NCI-H82 treated with DMSO at 0.1 percent for 48 hours (cell line): ENCODE data around the gene SORCS2.

Experiments
- DNase-seq: peaks from one replicate; lab custom pipeline; 2025; ENCODE audit not compliant: unreplicated experiment; lab: John Stamatoyannopoulos, UW

SORCS2 gene

DNA sequence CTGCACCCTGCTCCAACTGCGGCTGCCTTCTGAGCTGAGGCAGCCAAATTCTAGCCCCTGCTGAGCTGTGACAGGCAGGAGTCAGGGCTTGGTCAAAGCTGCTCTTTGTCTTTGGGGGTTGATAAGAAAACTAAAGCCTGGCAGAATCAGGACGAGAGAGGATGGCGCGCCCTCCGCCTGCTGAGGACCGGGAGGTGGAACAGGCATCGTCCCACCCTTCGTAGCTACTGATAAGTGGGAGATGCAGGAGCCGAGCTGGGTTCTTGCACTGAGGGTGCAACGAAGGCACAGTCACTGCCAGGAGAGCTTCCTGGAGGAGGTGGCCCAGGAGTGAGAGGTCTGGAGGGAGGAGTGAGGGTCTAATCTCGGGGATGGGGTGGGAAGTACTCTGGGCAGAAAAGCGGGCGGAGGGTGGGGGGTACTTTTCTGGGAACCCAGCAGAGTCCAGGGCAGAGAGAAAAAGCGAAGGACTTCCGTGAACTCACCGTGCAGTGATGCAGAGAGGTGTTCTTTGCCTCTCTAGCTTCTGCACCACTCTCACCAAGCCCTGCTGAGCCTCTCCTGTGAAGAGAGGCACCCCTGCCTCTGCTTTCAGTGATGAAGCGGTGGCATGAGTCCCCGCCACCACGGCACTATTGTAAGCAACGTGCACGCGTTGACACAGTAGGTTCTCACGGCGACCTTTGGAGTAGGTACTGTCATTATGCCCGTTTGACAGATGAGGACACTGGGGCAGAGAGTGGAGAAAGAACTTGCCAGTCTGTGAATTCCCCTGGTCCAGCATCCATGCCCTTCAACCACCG lies 107.8 kb downstream of the SORCS2 start:
- no peak for DNase-seq

DNA sequence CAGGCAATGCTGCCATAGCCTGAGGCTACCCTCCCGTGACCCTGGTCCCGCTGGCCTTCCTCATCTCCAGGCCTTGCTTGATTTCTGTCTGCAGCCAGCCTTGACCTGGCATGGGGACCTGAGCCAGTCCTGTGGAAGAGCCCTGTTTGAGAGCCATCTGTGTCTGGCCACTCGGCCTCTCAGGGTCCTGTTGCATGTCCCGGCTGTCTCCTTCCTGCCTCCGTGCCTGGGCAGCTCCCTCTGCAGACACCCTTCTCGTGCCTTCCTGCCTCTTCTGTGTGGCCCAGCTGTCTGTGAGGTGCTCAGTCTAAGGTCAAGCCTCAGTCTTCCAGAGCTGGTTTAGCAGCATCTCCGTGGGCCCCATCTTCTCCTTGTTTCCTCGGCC lies 108.4 kb downstream of the SORCS2 start:
- no peak for DNase-seq

DNA sequence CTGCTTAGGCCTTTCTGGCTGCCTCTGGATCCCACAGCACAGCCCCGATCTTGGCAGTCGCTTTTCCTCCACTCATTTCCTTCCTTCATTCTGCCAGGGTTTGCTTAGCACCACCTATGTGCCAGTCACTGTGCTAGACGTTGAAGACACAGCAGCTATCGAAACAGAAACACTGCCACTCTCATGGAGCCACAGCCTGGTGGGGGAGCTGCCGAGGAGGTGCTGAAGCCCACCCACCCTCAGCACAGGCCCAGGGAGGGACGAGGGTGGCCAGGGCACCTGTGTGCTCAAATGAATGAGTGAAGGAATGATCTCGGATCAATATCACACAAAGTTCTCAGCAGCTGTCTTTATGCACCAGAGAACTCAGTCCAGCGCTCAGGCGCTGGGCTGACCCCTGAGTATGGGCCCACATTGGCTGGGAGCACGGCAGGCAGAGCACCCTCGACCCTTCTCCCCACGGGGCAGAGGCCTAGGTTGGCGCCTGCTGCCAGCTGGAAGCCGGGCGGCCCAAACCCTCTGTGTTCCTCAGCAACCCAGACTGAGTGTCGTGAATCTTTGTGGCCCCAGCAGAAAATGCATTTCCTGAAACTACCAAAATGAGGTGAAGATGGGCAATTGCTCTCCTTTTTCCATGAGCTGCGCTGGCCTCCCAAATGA lies 108.9 kb downstream of the SORCS2 start:
- DNase-seq = no peak

DNA sequence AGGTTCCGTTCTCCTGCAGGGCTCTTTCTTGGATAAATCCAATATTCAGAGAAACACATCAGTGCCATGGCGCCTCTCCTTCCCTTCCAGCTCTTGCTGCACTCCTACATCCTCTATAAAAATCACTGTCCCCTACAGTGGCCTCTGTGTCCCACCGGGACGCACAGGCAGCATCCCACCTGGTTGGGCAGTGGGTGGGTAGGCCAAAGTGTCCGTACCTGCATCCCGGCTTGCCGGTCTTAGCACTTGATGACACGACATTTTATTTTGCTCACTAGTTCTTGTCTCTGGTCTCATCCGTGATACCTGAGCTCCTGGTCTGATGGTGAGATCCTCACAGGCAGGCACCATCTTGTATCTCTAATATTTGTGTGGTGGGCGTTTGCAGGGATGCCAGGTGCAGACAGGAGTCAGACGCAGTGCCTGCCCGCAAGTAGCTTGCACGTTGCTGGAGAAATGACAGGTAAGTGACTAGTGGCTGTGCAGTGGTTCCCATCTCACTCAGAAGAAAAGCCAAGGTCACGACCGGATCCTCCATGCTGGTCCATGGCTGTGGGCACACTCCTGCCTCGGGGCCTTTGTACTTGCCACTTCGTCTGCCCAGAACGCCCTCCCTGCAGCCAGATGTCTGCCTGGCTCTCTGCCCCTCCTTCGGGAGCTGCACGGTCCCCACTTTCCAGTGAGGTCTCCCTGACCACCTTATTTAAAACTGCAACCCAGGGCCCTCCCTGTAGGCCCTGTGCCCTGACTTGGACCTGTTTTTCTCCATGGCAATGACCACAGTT lies 109.7 kb downstream of the SORCS2 start:
- DNase-seq = no peak

DNA sequence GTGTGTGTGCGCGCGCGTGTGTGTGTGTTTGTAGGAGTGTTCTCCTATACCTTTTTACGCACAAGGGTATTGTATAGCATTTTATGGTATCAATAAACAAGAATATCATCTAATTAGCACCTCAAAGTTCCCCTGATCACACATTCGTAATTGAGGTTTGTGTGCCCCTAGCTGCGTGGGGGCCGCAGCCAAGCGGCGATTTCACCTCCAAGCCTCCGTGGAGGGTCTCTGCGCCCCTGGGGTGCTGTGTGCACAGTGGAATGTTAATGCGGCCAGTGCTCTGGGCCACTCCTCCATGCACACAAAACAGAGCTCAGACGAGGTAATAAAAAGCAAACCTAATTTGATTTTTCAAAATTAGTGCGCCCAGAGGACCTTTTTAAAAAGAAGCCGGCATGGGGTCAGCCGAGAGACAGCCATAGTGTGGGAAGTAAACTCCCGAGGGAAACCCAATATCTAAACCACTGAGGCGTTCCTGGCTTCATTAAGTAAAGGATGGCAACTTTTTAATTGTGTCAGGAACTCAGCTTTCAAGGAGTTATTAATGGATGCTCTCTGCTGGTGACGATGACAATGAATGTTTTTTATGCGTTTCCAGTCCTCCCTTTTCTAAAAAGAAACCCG lies 110.6 kb downstream of the SORCS2 start:
- DNase-seq = no peak

DNA sequence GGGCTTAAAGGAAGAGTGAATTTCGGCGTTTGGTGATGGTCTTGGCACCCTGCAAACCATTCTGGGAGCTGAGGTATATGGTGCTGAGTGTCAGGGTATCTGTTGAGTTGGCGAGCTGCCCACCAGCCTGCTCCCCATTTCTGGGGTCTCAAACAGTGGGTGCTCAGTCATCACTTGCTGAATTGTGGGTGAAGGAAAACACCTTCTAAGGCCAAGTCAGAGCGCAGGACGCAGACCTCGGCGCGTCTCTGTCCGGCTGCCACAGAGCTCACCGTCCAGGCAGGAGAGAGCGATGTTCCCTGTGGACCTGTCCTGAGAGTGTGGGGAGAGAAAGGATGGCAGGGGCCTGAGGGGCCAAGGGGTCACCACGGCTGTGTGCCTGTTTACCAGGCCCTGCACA lies 111.2 kb downstream of the SORCS2 start:
- DNase-seq = no peak

DNA sequence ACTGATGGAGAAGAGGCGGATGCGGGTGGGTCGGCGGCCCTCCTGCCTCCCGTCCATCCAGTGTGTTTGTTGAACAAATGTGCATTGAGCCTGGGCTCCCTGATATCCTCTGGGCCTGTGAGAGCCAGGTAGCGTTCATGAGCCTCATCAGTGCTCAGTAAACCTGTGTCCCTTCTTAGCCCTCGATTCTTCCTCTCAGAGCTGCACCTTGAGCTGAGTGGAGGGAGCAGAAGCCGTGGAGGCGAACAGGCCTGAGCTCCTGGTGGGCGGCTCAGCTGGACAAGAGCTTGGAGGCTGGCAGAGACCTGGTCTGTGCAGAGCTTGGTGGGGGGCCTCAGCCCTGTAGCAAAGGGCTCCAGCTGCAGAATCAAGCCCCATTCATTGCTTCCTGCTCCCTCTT lies 112.1 kb downstream of the SORCS2 start:
- DNase-seq = no peak

DNA sequence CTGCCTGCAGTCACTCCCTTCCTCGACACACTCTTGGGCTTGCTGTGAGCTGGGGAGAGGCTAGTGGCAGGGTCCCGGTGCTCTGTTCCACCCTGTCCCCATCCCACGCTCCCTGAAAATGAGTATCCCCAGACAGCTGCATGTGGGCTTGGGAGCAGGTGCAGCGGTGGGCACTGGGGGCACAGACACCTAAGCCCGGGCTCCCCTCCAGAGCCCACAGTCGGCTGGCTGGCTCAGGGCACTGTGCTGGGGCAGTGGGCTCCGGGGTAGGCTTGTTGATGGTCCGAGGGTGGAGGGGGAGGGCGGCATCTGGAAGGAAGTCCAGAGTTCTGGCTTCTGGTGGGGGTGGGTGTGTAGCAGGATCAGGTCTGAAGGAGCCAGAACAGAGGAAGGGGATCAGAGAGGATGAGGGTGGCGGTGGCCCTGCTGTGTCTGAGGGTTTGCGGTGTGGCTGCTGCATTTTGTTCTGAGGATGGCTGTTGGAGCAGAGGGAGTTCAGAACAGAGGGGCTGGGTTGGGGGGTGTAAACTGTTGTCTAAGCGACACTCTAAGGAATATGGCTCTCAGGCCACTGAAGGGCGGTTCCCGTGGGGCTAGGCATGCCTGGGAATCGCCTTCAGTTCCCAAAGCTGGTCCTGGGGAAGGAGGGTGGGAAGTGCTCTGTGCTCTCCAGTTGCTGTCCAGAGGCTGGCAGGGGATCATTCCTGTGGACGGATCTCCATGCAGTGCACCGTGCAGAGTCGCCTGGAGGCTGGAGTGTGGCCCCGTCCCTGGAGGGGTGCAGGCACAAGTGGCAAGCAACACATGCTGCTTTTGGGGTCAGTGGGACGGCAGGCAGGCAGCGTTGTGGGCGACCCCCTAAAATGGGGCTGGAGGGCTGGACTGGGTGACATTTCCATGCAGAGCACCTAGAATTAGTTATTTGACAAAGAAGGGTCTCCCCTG lies 114.0 kb downstream of the SORCS2 start:
- no peak for DNase-seq

DNA sequence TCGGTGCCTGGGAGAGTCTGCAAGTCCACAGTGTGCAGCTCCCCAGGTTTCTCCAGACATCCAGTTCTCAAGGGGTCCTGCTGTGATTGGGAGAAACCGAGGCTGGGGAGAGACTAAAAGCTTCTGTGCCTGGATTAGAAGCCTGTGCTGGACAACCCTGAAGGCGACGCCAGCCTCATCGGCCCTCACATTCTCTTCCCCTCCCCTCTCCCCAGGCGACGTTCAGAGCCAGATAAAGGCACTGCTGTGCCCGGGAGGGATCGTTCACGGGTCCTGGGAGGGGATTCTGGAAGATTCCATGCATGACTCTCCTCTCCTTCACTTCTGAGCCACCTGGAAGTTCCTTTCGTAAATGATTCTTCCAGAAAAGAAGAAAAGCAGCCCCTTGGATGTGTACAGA lies 114.6 kb downstream of the SORCS2 start:
- DNase-seq = no peak

DNA sequence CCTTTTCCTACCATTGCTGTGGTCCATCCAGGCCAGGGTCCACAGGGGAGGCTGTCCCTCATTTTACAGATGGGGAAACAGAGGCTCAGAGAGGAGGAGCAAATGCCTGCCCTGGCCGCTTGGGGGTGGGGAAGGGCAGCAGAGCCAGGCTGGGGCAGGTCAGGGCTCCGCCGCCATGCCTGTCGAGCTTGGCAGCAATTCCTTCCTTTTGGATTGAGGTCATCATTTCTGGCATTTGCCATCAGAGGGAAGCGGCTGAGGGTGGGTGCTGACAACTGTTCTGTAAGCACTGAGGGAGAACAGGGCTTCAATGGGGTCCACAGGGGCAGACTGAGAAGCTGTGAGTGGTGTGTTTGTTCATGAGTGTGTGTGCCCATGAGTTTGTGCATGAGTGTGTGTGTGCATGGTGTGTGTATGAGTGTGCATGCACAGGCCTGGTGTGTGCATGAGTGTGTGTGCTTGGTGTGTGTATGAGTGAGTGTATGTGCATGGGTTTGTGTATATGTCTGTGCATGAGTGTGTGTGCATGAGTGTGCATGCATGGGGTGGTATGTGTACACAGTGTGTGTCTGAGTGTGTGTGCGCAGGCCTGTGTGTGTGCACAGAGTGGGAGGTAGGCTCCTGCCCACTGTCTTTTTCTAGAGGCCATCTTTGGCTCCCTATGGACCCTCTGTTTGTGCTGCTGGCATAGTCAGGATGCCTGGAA lies 115.2 kb downstream of the SORCS2 start:
- DNase-seq = no peak

DNA sequence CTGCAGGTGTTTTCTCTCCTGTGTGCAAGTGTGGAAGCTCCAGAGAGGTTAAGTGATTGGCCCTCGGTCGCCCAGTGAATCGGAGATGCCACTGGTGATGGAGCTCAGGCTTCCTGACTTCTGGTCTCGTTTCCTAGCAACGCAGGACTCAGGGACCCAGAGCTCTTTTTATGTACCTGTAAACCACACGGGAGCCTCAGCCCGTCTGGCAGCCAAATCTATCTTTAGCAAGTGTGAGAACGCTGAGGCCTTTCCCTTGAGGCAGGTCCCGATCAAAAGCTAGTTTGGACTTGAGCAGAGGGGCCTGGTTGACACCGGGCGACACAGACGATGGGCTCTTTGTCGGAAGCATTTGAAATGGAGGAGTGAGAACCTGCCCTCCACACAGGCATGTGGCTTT lies 116.8 kb downstream of the SORCS2 start:
- DNase-seq = no peak

DNA sequence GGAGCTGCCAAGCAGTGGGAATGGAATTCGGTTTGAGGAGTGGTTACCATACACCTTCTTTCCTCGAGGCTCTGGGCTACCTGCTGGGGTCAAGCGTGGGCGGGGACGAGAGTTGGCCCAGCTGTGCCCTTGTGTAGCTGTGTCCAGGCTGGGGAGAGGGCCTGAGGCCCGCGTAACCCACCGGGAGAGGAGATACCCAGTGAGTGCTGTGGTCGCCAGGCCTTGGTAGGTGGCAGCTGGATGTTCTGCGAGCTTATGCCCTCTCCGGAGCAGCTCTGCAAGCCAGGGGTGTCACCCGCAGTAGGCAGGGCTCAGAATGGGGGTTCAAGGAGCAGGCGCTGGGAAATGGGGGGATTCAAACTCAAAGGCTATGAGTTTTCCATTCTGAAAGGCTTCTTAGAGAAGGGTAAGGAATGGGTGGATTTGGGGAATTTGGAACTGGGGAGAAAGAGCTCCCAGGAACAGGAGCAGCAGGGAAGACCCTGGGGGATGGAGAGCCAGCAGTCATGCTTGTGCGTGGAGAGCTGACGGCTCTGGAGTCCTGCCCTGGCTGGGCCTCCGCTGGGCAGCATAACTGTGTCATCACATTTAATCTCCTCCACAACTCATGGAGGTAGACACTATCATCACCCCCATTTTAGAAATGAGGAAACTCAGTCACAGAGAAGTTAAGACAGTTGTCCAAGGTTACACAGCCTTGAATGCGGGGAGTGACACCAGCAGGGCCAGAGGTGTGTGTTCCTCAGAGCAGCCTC lies 117.5 kb downstream of the SORCS2 start:
- DNase-seq = no peak

DNA sequence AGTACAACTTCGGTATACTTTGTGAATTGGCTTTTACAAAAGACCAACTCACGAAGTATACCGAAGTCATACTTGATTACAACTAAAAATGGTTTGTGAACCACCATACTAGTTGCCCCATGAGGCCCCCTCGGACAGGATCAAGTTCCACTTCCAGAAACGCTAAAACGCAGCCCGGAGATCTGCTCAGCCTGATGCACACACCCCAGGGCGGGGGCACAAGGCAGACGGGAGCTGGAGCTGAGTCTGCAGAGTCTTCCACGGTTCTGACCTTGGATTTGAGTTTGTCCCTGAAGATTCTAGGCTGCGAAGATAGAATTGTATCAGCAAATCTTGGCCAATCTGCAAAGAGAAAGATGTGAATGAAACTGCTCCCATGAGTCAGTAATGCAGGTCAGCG lies 118.1 kb downstream of the SORCS2 start:
- DNase-seq = no peak

DNA sequence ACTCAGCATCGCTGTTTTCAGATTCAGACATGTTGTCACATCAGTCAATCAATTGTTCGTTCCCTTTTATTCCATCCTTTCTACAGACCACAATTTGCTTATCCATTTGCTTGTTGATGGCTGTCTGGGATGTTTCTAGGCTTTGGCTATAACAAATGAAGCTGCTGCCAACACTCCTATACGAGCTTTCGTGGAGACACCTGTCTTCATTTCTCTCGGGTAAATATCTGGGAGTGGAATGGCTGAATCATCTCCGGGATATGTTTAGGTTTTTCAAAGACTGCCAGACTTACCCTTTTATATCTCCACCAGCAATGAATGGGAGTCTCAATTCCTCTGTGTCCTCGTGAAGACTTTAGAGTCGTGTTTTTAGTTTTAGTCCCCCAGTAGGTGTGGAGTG lies 118.9 kb downstream of the SORCS2 start:
- DNase-seq = no peak

DNA sequence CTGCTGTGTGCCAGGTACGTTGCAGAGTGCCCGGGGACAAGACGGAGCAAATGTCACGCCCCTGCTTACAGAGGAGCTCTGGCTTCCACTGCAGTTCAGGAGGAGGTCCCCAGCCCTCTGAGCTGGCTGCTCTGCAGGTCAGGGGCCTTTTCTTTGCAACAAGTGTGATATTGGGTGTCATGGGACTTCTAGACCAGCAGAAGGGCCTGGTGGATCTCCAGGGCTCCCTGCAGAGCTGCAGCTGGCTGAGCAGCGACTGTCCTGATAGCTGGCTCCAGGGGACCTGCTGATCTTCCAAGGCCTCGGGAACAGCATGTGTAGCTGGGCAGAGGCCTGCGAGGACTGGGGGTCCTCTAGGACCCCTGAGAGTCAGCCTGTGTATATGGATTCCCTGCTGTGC lies 120.4 kb downstream of the SORCS2 start:
- no peak for DNase-seq

DNA sequence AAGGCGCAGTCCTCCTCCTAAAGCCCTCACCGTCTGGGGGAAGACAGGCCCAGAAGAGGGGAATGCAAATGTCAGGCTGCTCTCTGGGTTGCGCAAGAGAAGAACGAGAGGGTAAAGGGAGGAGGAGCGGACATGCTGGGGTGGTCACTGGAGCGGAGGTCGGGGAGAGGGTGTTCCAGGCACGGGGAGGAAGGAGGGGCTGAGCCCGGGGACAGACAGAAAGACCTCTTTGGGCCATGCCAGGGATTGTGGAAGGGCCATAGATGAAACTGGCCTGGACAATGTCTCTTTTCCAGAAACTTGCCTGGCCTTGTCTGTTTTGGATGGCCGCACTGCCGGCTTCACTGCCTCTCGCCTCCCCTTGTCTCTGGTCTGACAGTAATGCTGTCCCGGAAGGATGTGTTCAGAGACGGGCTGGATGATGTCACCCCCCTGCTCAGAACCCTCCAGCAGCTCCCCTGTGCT lies 121.0 kb downstream of the SORCS2 start:
- DNase-seq = no peak

DNA sequence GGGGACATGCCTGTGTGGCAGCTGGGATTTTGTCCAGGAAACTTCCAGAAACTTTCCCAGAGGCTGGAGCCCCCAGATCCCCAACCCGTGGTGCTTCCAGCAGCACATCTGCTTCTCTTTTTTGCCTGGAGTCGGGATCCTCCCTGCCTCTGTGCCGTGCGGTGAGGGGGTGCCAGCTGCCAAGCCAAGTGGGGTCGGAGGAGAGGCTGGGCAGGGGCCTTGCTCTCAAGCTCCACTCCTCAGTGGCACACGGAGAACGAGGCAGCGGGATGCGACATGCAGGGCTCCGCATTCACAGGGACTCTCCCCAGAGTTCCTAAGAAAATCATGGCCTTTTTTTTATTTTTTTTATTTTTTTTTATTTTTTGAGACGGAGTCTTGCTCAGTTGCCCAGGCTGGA lies 121.7 kb downstream of the SORCS2 start:
- DNase-seq = no peak

DNA sequence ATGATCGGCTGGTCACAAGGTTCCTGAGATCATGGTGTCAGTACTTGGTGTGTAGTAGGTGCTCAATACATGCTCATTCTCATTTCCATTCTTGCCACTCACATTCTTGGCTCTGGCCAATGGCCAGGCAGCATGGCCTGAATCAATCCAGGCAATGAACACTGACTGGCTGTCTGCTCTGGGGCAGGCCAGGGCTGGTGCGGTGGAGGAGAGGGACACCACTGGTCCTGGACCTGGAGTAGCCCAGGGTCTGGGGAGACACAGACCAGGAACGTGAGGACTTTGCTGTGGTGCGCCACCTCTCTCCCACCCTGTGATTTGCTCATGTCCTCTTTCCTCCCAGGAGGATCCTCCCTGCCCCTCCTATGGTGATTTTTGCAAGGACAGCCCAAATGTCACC lies 122.9 kb downstream of the SORCS2 start:
- no peak for DNase-seq

DNA sequence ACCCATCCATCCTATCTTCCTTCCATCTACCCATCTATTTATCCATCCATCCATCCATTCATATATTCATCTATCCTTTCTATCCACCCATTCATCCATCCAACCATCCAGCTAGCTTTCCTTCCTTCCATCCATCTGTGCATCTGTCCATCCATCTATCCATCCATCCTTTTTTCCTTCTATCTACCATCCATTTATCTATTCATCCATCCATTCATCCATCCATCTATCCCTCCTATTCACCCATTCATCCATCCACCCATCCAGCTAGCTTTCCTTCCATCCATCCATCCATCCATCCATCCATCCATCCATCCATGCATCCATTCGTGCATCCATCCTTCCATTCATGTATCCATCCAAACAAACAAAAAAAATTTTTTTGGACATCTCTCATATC lies 123.6 kb downstream of the SORCS2 start:
- no peak for DNase-seq
